Airway epithelial cell (primary cell): ENCODE measurements around the gene GTPBP6. TPM values are rescaled to one million over a fixed set of nuclear protein-coding genes. Genes with fewer than 3 reads are reported as not detected.

Experiments
- total RNA-seq: library from RNA; depleted of rRNA; stranded (reverse); fragments of >200 nt; gene quantifications from 2 replicates; pipeline ENCODE4 v1.2.3, GENCODE V29; 2015

Gene GTPBP6, protein sequence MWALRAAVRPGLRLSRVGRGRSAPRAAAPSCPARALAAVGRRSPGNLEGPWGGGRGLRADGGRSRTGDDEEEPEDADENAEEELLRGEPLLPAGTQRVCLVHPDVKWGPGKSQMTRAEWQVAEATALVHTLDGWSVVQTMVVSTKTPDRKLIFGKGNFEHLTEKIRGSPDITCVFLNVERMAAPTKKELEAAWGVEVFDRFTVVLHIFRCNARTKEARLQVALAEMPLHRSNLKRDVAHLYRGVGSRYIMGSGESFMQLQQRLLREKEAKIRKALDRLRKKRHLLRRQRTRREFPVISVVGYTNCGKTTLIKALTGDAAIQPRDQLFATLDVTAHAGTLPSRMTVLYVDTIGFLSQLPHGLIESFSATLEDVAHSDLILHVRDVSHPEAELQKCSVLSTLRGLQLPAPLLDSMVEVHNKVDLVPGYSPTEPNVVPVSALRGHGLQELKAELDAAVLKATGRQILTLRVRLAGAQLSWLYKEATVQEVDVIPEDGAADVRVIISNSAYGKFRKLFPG
- total RNA-seq: 41.0 and 41.1 TPM in 2 replicates

DNA sequence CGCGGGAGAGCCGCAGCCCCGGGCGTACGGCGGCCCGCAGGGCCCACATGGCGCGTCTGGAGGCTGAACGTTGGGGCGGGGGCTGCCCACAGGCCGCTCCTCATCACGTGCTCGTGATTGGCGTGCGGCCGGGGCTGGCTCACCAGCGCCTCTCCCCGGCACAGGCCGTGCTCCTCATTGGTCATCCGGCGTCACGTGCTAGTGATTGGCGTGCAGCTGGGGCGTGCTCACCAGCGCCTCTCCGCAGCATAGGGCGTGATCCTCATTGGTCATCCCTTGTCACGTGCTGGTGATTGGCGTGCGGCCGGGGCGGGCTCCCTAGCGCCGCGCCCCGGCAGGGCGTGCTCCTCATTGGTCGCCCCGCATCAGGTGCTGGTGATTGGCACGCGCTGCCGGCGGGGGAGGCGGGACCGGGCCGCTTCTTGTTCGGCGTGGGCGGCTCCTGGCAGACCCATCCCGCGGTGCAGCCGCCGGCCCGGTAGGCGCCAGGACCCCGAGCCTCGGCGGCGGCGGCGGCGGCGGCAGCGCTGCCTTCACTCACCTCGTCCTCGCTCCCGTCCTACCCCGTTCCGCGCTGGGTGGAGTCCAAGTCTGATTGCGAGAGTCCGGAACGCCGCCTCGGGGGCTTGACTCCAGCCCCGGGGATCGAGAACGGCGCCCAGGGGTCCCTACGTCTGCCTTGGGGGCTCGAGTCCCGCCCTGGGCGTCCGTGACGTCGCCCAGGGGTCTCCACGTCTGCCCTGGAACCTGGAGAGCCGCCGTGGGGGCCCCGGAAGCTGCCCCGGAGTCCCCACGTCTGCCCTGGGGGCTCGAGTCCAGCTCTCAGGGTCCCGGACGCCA is at the start of gene GTPBP6:
Gene GTPBP6 (minus strand): TSS at position 58 of the 840 bp plus-strand sequence. CDS start 9 bp downstream, at position 49.

DNA sequence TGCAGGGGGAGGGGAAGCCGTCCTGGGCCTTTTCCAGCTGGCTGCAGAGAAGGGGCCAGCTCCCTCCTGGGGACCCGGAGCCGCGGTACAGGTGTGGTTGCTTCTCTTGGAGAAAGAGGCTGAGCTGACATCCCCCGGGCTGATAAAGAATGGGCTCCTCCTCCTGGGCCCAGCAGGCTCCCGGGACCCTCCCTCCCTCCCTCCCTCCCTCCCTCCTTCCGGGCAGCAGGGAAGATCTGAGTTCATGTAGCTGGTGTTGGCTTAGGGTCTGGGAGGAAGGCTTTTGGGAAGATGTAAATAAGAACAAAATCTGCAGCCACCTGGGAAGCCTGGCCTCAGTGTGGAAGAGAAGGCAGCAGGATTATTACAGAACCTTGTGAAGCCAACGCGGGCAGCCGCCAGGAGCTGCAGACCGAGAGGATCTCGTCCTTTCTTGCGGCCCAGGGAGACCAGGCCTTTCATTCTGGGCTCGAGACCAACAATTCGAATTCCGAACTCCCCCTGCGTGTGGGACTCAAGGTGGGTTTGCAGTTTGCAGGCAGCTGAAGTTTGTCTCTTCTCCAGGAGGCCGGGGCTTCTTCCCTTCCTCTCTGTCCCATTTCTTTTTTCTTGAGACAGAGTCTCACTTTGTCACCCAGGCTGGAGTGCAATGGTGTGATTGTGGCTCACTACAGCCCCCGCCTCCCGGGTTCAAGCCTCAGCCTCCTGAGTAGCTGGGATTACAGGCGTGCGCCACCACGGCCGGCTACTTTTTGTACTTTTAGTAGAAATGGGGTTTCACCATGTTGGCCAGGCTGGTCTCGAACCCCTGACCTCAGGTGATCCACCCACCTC is 37.2 kb downstream of the GTPBP6 start, which contains the start of gene PLCXD1:
Gene PLCXD1 (plus strand): TSS at position 216 of the 834 bp plus-strand sequence. CDS start 2,807 bp downstream, outside the sequence.

Other genes starting within 250 kb of the GTPBP6 start
- 15.6 and 27.6 TPM in 2 replicates for gene PLCXD1, start 37.4 kb downstream of the GTPBP6 start, total RNA-seq
- 14.1 and 21.8 TPM in 2 replicates for gene PPP2R3B, start 68.1 kb upstream of the GTPBP6 start, total RNA-seq